ENCODE results near the gene ZC2HC1C. TPM values are rescaled to one million over a fixed set of nuclear protein-coding genes. Genes with fewer than 3 reads are reported as not detected.

Gene ZC2HC1C
- total and polyA plus RNA-seq, 2 of the 13 experiments (the other 11 are each of a cell fraction or from before 2014, with no cell fraction given): 3.3 to 3.5 TPM

GRCh38 chr14:75050852-75051555, 18.4 kb upstream of the ZC2HC1C start, which contains the start of gene MLH3 (continued):
- TF ChIP-seq KLF16 (CRISPR knock-in tag; IDR thresholded peaks at IDR 0.05) (peak in 1 of 2 experiments; percentile 69; a peak in 2 of 4 replicates), ZNF24 (IDR thresholded peaks at IDR 0.05) (no peak), ZFP91 (CRISPR knock-in tag; IDR thresholded peaks at IDR 0.05; ENCODE audit: borderline replicate concordance) (peak; percentile 60; the same call in 1 of the 2 replicates), TBX3 (IDR thresholded peaks at IDR 0.05; ENCODE audit: borderline replicate concordance) (no peak), CEBPZ (IDR thresholded peaks at IDR 0.05; ENCODE audit: low read length) (no peak), ZFYVE20 (CRISPR knock-in tag; IDR thresholded peaks at IDR 0.05; ENCODE audit: borderline replicate concordance, low read depth) (0 out of 2 replicates have a peak, but pooled peaks have one; percentile 51), ZNF670 (CRISPR knock-in tag; IDR thresholded peaks at IDR 0.05; ENCODE audit: borderline replicate concordance) (no peak), EHMT2 (IDR thresholded peaks at IDR 0.05; ENCODE audit: borderline replicate concordance, low read depth, low read length) (no peak), AGO2 (optimal IDR thresholded peaks at IDR 0.05; ENCODE audit: low read depth, low read length) (peak; percentile 88), NCOA1 (CRISPR knock-in tag; IDR thresholded peaks at IDR 0.05) (no peak), NFKBIZ (CRISPR knock-in tag; IDR thresholded peaks at IDR 0.05) (no peak), RERE (CRISPR knock-in tag; IDR thresholded peaks at IDR 0.05; ENCODE audit: low read depth) (no peak; the same call in 1 of the 2 replicates), HNF4G (IDR thresholded peaks at IDR 0.05; ENCODE audit: borderline replicate concordance, low read depth, low read length) (no peak), HNF4G (CRISPR knock-in tag; IDR thresholded peaks at IDR 0.05; ENCODE audit: borderline replicate concordance, low read depth) (0 out of 2 replicates have a peak, but pooled peaks have one; percentile 39), ZBTB26 (CRISPR knock-in tag; IDR thresholded peaks at IDR 0.05; ENCODE audit: borderline replicate concordance) (0 out of 2 replicates have a peak, but pooled peaks have one; percentile 49), MED8 (CRISPR knock-in tag; IDR thresholded peaks at IDR 0.05; ENCODE audit: insufficient replicate concordance) (no peak)
